H9 (cell line): ENCODE data around the gene AADAT. TPM values are rescaled to one million over a fixed set of nuclear protein-coding genes. Genes with fewer than 3 reads are reported as not detected.

Experiments used
- DNase-seq: peaks from one replicate; pipeline ENCODE4 v3.0.0-alpha.2; 2017
- H2AFZ ChIP-seq: one replicate; pipeline ENCODE4 v1.6.1; 2013; ENCODE audit warnings: mild to moderate bottlenecking, low read length, control low read depth, moderate library complexity
- H2AK5ac ChIP-seq: 2 replicates; pipeline ENCODE4 v1.6.1; 2013; ENCODE audit warnings: low read length, control low read depth, mixed read lengths; ENCODE audit not compliant: insufficient read length
- H2BK120ac ChIP-seq: one replicate; pipeline ENCODE4 v1.6.1; 2013; ENCODE audit warnings: low read depth, mild to moderate bottlenecking, low read length, control low read depth, inconsistent platforms; ENCODE audit not compliant: poor library complexity, severe bottlenecking
- H2BK12ac ChIP-seq: 2 replicates; pipeline ENCODE4 v1.6.1; 2013; ENCODE audit warnings: low read length, control low read depth, mixed read lengths, low read depth; ENCODE audit not compliant: insufficient read length
- H2BK15ac ChIP-seq: 2 replicates; pipeline ENCODE4 v1.6.1; 2013; ENCODE audit warnings: low read depth, low read length, control low read depth
- H2BK20ac ChIP-seq: one replicate; pipeline ENCODE4 v1.6.1; 2013; ENCODE audit warnings: low read depth, mild to moderate bottlenecking, low read length, control low read depth, inconsistent platforms; ENCODE audit not compliant: poor library complexity, severe bottlenecking
- H2BK5ac ChIP-seq: 2 replicates; pipeline ENCODE4 v1.6.1; 2013; ENCODE audit warnings: low read length, control low read depth, mixed read lengths; ENCODE audit not compliant: insufficient read length
- H3K14ac ChIP-seq: 2 replicates; pipeline ENCODE4 v1.6.1; 2013; ENCODE audit warnings: low read length, control low read depth; ENCODE audit not compliant: insufficient read depth
- H3K18ac ChIP-seq: 2 replicates; pipeline ENCODE4 v1.6.1; 2013; ENCODE audit warnings: low read depth, mild to moderate bottlenecking, mixed read lengths, low read length, control low read depth; ENCODE audit not compliant: insufficient read length
- H3K23ac ChIP-seq: 2 replicates; pipeline ENCODE4 v1.6.1; 2013; ENCODE audit warnings: low read length, control low read depth, mixed read lengths, low read depth; ENCODE audit not compliant: insufficient read length
- H3K23me2 ChIP-seq: 2 replicates; pipeline ENCODE4 v1.6.1; 2013; ENCODE audit warnings: low read depth, mild to moderate bottlenecking, mixed read lengths, low read length, control low read depth; ENCODE audit not compliant: insufficient read length, poor library complexity, severe bottlenecking
- H3K27ac ChIP-seq: 2 replicates; pipeline ENCODE4 v1.5.1; 2013; ENCODE audit warnings: low read length, control low read depth, mixed read lengths, low read depth; ENCODE audit not compliant: insufficient read length
- H3K27me3 ChIP-seq: 2 replicates; pipeline ENCODE4 v1.6.1; 2013; ENCODE audit warnings: low read length, control low read depth, inconsistent platforms; ENCODE audit not compliant: insufficient read depth
- H3K4ac ChIP-seq: 2 replicates; pipeline ENCODE4 v1.6.1; 2013; ENCODE audit warnings: low read depth, mild to moderate bottlenecking, control low read depth, inconsistent platforms, low read length, moderate library complexity
- H3K4me1 ChIP-seq: 2 replicates; pipeline ENCODE4 v1.6.1; 2013; ENCODE audit warnings: low read length, control low read depth, inconsistent platforms; ENCODE audit not compliant: insufficient read depth
- H3K4me2 ChIP-seq: 2 replicates; pipeline ENCODE4 v1.6.1; 2013; ENCODE audit warnings: low read length, control low read depth, mixed read lengths; ENCODE audit not compliant: insufficient read length, insufficient read depth
- H3K56ac ChIP-seq: 2 replicates; pipeline ENCODE4 v1.6.1; 2013; ENCODE audit warnings: low read depth, mild to moderate bottlenecking, mixed read lengths, low read length, control low read depth; ENCODE audit not compliant: insufficient read length
- H3K79me1 ChIP-seq: 2 replicates; pipeline ENCODE4 v1.6.1; 2013; ENCODE audit warnings: low read depth, mild to moderate bottlenecking, moderate library complexity, low read length, control low read depth, inconsistent platforms; ENCODE audit not compliant: insufficient read depth, poor library complexity, severe bottlenecking
- H3K79me2 ChIP-seq: 2 replicates; pipeline ENCODE4 v1.6.1; 2013; ENCODE audit warnings: low read length, control low read depth, inconsistent platforms; ENCODE audit not compliant: insufficient read depth
- H3K9ac ChIP-seq: 2 replicates; pipeline ENCODE4 v1.6.1; 2013; ENCODE audit warnings: low read length, control low read depth, mixed read lengths; ENCODE audit not compliant: insufficient read length; ENCODE audit errors: extremely low read depth
- H3K9me3 ChIP-seq: one replicate; pipeline ENCODE4 v1.6.1; 2013; ENCODE audit warnings: low read depth, low read length, inconsistent platforms; ENCODE audit not compliant: control insufficient read depth
- H3T11ph ChIP-seq: one replicate; pipeline ENCODE4 v1.6.1; 2013; ENCODE audit warnings: mild to moderate bottlenecking, low read length, control low read depth, inconsistent platforms
- H4K20me1 ChIP-seq: one replicate; pipeline ENCODE4 v1.6.1; 2013; ENCODE audit not compliant: control insufficient read depth, insufficient read length, insufficient read depth
- H4K5ac ChIP-seq: 2 replicates; pipeline ENCODE4 v1.6.1; 2013; ENCODE audit warnings: low read depth, mild to moderate bottlenecking, mixed read lengths, low read length, control low read depth; ENCODE audit not compliant: insufficient read length
- H4K8ac ChIP-seq: replicated peaks from 2 replicates; pipeline ENCODE4 v1.6.1; 2013; ENCODE audit warnings: low read length, control low read depth, mixed read lengths, low read depth; ENCODE audit not compliant: insufficient read length
- H4K91ac ChIP-seq: 2 replicates; pipeline ENCODE4 v1.6.1; 2013; ENCODE audit warnings: low read depth, mild to moderate bottlenecking, moderate library complexity, mixed read lengths, low read length, control low read depth; ENCODE audit not compliant: insufficient read length
- H3K27ac Mint-ChIP-seq, 3 experiments: 2 replicates in 2 of 3; 3 replicates in 1 of 3; pipeline ENCODE4 v1.8.0; 2020 to 2021; ENCODE audit warnings: mixed read lengths in 3 of 3, mild to moderate bottlenecking in 1 of 3, moderate library complexity in 1 of 3
- H3K27me3 Mint-ChIP-seq: 2 replicates; pipeline ENCODE4 v1.8.0; 2021; ENCODE audit warnings: low read depth, mild to moderate bottlenecking, moderate library complexity, mixed read lengths
- H3K36me3 Mint-ChIP-seq, 3 experiments: 2 replicates in 2 of 3; 3 replicates in 1 of 3; pipeline ENCODE4 v1.8.0; 2020 to 2021; ENCODE audit warnings: low read depth in 3 of 3, mixed read lengths in 3 of 3; ENCODE audit not compliant: insufficient read depth in 1 of 3
- H3K4me1 Mint-ChIP-seq, 2 experiments: 2 replicates each; pipeline ENCODE4 v1.8.0; 2020; ENCODE audit warnings: mixed read lengths in 2 of 2
- H3K4me3 Mint-ChIP-seq, 2 experiments: 2 replicates in 1 of 2; 3 replicates in 1 of 2; pipeline ENCODE4 v1.8.0; 2020 to 2021; ENCODE audit warnings: mild to moderate bottlenecking in 2 of 2, mixed read lengths in 2 of 2, moderate library complexity in 1 of 2
- H3K9me3 Mint-ChIP-seq, 2 experiments: 2 replicates in 1 of 2; 3 replicates in 1 of 2; pipeline ENCODE4 v1.8.0; 2020; ENCODE audit warnings: mild to moderate bottlenecking in 2 of 2, mixed read lengths in 2 of 2, moderate library complexity in 1 of 2
- CTCF ChIP-seq: fragments of 200-600 bp; sonication (generic); conservative IDR thresholded peaks from 3 replicates; pipeline ENCODE4 v1.8.0; 2021; ENCODE audit warnings: antibody characterized with exemption, mild to moderate bottlenecking
- WGBS: extraction: QIAGEN DNeasy Blood & Tissue Kit; methylation state at CpG from one replicate; pipeline ENCODE4 v1.1.7; 2013; ENCODE audit warnings: missing lambda C conversion rate, low lambda C conversion rate, mixed read lengths; ENCODE audit not compliant: insufficient read length; ENCODE audit errors: extremely low coverage; 5-methylcytosine and 5-hydroxymethylcytosine counted together
- total RNA-seq: library from RNA; stranded (reverse); gene quantifications from 2 replicates; pipeline ENCODE4 v1.2.1, GENCODE V29; 2021

AADAT gene
- total RNA-seq, 1 experiment from 2014 or later, result 14.1 TPM

DNA sequence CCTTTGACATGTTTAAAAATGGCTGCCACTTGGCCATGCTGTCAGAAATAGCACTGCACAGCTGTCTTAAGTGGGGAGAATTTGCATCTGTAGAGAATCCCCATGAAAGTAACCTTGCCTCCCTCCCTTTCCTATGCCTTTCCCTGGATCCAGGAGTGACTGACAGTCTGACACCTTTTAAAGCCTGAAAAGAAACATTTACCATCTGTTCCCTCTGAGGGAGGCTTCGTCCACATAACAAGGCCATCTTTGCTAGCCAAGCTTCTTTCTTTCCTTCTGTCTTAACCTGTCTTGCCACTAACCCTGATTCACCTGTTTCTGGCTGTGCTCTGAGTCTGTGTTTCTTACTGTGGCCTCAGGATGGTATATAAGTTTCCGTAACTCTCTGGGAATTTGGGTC lies 21.3 kb upstream of the AADAT start:
- Mint-ChIP-seq H3K4me3 (no peak overlapping the region), H3K4me1 (peaks cover 42 to 48% of the 10 kb centered on the region in 2 experiments), H3K27me3 (no peaks in the 10 kb centered on the region), H3K27ac (peak overlapping the region; percentile 66 to 95 (median 75); a peak in 6 of 7 replicates), H3K36me3 (peaks cover under 1% of the 10 kb centered on the region in 3 experiments; a peak in 5 of 7 replicates), H3K9me3 (peaks cover 1 to 2% of the 10 kb centered on the region in 2 experiments; a peak in 4 of 5 replicates)
- Histone ChIP-seq H3K4me1 (peaks cover 3% of the 10 kb centered on the region; the same call in 1 of the 2 replicates), H4K5ac (no peak overlapping the region), H3K18ac (no peak overlapping the region), H3K27ac (no peak overlapping the region), H2BK20ac (no peak overlapping the region), H2BK5ac (no peak overlapping the region), H3K23ac (no peak overlapping the region), H3K56ac (no peak overlapping the region), H3K79me2 (no peaks in the 10 kb centered on the region), H3K4me2 (no peak overlapping the region), H3K23me2 (no peaks in the 10 kb centered on the region), H2BK12ac (no peak overlapping the region), H3K9me3 (no peaks in the 10 kb centered on the region), H3K4ac (no peak overlapping the region), H4K91ac (no peak overlapping the region), H3K27me3 (no peaks in the 10 kb centered on the region), H4K20me1 (no peaks in the 10 kb centered on the region), H2AFZ (no peak overlapping the region), H2AK5ac (no peak overlapping the region), H2BK120ac (no peak overlapping the region), H3T11ph (no peak overlapping the region), H3K79me1 (no peaks in the 10 kb centered on the region), H3K9ac (no peak overlapping the region), H4K8ac (no peak overlapping the region), H3K14ac (no peak overlapping the region), H2BK15ac (no peak overlapping the region)
- no peak for TF ChIP-seq CTCF
- no CpG with 5 or more reads among the region's 2 CpGs for WGBS
- no peak for DNase-seq
